Neural progenitor cell (in vitro differentiated cells): ENCODE measurements around the gene DLGAP5.

ENCODE experiments used
- CTCF ChIP-seq: fragments of 200-600 bp; sonication (generic); IDR thresholded peaks from 2 replicates; pipeline ENCODE4 v1.5.1; 2017; ENCODE audit warnings: antibody characterized with exemption, mild to moderate bottlenecking
- EZH2phosphoT487 ChIP-seq: fragments of 200-600 bp; sonication (generic); IDR thresholded peaks from 2 replicates; pipeline ENCODE4 v1.6.1; 2017; ENCODE audit warnings: antibody characterized with exemption

GRCh38 chr14:55152052-55152753, 39.2 kb downstream of the DLGAP5 start:
- TF ChIP-seq CTCF (no peak), EZH2phosphoT487 (no peak)
